HG03378 (cell line): ENCODE measurements around the gene LAGE3.

Source experiments
- ATAC-seq: cut with Tn5 transposase; IDR thresholded peaks from one replicate; pipeline ENCODE4 v1.9.1; 2021; ENCODE audit warnings: mild to moderate bottlenecking, moderate library complexity; ENCODE audit not compliant: unreplicated experiment

Gene LAGE3

GRCh38 chrX:154478728-154479622 lies at the start of gene LAGE3:
Gene LAGE3 (minus strand): TSS chrX:154479281. CDS start chrX:154478915, 366 bp downstream.
- peak; percentile 54 for ATAC-seq

- ATAC-seq: peak; percentile 65
Observed at GRCh38 chrX:154526901-154527675, 48.0 kb upstream of the LAGE3 start.

- ATAC-seq: no peak
Observed at GRCh38 chrX:154525606-154526490, 46.8 kb upstream of the LAGE3 start.

GRCh38 chrX:154519389-154519788 lies 40.3 kb upstream of the LAGE3 start:
- no peak for ATAC-seq

GRCh38 chrX:154517101-154517781 lies 38.2 kb upstream of the LAGE3 start:
- ATAC-seq: no peak

- no peak for ATAC-seq
Observed at GRCh38 chrX:154516656-154517100, 37.6 kb upstream of the LAGE3 start.

GRCh38 chrX:154515966-154516655 lies 37.0 kb upstream of the LAGE3 start, which contains the start of gene FAM3A:
Gene FAM3A (minus strand): TSS chrX:154516232. CDS start chrX:154515772, 460 bp downstream.
- peak; percentile 51 for ATAC-seq

- ATAC-seq: no peak
Observed at GRCh38 chrX:154515090-154515965, 36.2 kb upstream of the LAGE3 start.

GRCh38 chrX:154513716-154514115 lies 34.6 kb upstream of the LAGE3 start:
- no peak for ATAC-seq

GRCh38 chrX:154512879-154513553 lies 33.9 kb upstream of the LAGE3 start:
- no peak for ATAC-seq

GRCh38 chrX:154511761-154512160 lies 32.7 kb upstream of the LAGE3 start:
- no peak for ATAC-seq

GRCh38 chrX:154509455-154509854 lies 30.4 kb upstream of the LAGE3 start:
- no peak for ATAC-seq

- no peak for ATAC-seq
Observed at GRCh38 chrX:154508384-154508745, 29.3 kb upstream of the LAGE3 start.

- ATAC-seq: no peak
Observed at GRCh38 chrX:154507673-154508383, 28.7 kb upstream of the LAGE3 start.

- ATAC-seq: no peak
Observed at GRCh38 chrX:154506483-154507332, 27.6 kb upstream of the LAGE3 start.

GRCh38 chrX:154505734-154506133 lies 26.7 kb upstream of the LAGE3 start:
- ATAC-seq: no peak

GRCh38 chrX:154502989-154503388 lies 23.9 kb upstream of the LAGE3 start:
- ATAC-seq: no peak
